ENCODE measurements around the gene RUNX1.

The RUNX1 gene

DNA sequence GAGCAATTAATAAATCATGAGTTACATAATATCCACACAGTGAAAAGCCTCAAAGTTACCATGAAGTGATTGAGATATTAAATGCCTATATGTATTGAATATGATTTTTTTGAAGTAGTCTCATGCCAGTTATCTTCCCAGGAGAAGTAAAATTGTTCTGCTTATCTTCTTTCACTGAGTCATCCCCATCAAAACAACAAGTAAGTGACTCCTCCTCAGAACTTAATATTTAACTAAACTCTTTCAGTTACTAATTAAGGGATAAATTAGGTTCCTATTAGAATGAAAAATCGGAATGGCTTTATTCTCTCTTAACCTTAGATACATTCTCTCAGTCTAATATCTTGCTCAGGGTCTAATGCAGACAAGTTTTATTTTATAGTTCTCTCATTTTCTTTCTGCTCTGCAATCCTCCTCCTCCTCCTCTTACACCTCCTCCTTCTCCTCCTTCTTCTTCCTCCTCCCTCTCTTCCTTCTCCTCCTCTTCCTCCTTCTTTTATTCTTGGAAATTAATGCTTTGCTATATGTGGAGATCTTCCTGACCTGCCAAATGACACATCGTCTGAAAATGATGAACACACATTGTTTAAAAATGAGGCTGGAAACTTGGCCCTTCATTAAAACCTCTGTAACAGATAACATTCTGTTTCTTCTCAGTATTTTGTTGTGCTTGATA is 110.9 kb downstream of the RUNX1 start:
- no peak for DNase-seq
- Histone ChIP-seq H3K36me3 (no peaks in the 10 kb centered on the region), H3K27ac (no peak overlapping the region), H3K27me3 (ENCODE audit: insufficient read depth, low read depth, severe bottlenecking) (peaks cover 97% of the 10 kb centered on the region), H3K9me3 (ENCODE audit: severe bottlenecking) (no peaks in the 10 kb centered on the region), H3K4me3 (ENCODE audit: low read depth, low read length) (no peak overlapping the region)
- TF ChIP-seq CTCF (IDR thresholded peaks at IDR 0.05; ENCODE audit: low read depth, low read length), result no peak

GRCh38 chr21:34936883-34937563 is 112.1 kb downstream of the RUNX1 start:
- Histone ChIP-seq H3K4me3 (ENCODE audit: low read depth, low read length) (no peak overlapping the region), H3K27ac (no peak overlapping the region), H3K36me3 (no peaks in the 10 kb centered on the region), H3K27me3 (ENCODE audit: insufficient read depth, low read depth, severe bottlenecking) (peaks cover 95% of the 10 kb centered on the region), H3K9me3 (ENCODE audit: severe bottlenecking) (no peaks in the 10 kb centered on the region)
- TF ChIP-seq CTCF (IDR thresholded peaks at IDR 0.05; ENCODE audit: low read depth, low read length), result no peak
- no peak for DNase-seq

- Histone ChIP-seq H3K36me3 (no peaks in the 10 kb centered on the region), H3K9me3 (ENCODE audit: severe bottlenecking) (no peaks in the 10 kb centered on the region), H3K27me3 (ENCODE audit: insufficient read depth, low read depth, severe bottlenecking) (peaks cover 97% of the 10 kb centered on the region), H3K27ac (no peak overlapping the region), H3K4me3 (ENCODE audit: low read depth, low read length) (no peak overlapping the region)
- TF ChIP-seq CTCF (IDR thresholded peaks at IDR 0.05; ENCODE audit: low read depth, low read length), result no peak
- DNase-seq, result no peak
Observed at GRCh38 chr21:34936371-34936789, 112.7 kb downstream of the RUNX1 start.

DNA sequence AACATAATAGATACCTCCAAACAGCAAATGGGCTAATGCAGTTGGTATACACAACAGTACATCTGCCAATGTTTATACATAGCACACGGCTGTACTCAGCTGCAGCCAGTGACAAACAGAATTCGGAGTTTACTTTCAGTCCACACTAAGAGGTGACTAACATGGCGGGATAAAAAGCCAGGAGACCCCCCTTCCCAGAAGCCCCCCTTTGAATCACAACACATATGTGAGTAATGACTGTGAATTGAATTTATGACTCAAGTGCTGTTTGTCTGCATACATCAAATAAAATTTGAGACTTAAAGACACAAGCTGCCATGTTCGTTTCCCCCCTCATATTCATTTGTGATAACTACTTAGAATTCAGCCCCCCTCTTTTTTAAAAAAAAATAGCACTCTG is 113.2 kb downstream of the RUNX1 start:
- Histone ChIP-seq H3K36me3 (no peaks in the 10 kb centered on the region), H3K4me3 (ENCODE audit: low read depth, low read length) (no peak overlapping the region), H3K27ac (no peak overlapping the region), H3K9me3 (ENCODE audit: severe bottlenecking) (no peaks in the 10 kb centered on the region), H3K27me3 (ENCODE audit: insufficient read depth, low read depth, severe bottlenecking) (peaks cover 94% of the 10 kb centered on the region)
- no peak for TF ChIP-seq CTCF (IDR thresholded peaks at IDR 0.05; ENCODE audit: low read depth, low read length)
- no peak for DNase-seq

DNA sequence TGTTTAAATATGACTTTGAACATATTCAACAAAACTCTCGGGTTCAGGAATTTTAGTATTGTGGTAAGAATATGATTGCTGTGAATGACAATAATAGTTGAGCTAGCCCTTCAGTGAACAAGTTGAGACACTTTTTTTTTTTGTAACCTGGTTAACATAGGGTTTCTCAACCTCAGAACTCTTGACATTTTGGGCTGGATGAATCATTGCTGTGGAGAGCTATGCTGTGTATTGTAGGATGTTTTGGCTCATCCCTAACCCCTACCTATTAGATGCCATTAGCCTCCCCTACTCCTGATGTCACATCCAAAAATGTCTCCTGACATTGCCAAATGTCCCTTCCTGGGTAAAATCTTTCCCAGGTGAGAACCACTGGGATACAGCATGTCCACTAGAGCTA is 113.7 kb downstream of the RUNX1 start:
- Histone ChIP-seq H3K27ac (no peak overlapping the region), H3K27me3 (ENCODE audit: insufficient read depth, low read depth, severe bottlenecking) (peaks cover 94% of the 10 kb centered on the region), H3K4me3 (ENCODE audit: low read depth, low read length) (no peak overlapping the region), H3K9me3 (ENCODE audit: severe bottlenecking) (no peaks in the 10 kb centered on the region), H3K36me3 (no peaks in the 10 kb centered on the region)
- no peak for DNase-seq
- no peak for TF ChIP-seq CTCF (IDR thresholded peaks at IDR 0.05; ENCODE audit: low read depth, low read length)
